GM19468 (cell line): Measurements from ENCODE around the gene SVOPL.
A peak's percentile ranks its signal among the peaks of the same experiment; 100 is the strongest.
"Not testable (repeated sequence)": the region's sequence is repeated elsewhere in the genome, so short reads cannot be mapped to it uniquely, and the experiment has no call there.

ENCODE experiments used
- ATAC-seq: cut with Tn5 transposase; IDR thresholded peaks from one replicate; pipeline ENCODE4 v1.9.1; 2021; ENCODE audit warnings: mild to moderate bottlenecking, moderate library complexity, moderate number of reproducible peaks; ENCODE audit not compliant: unreplicated experiment; ENCODE audit errors: extremely low read depth

Gene SVOPL

DNA sequence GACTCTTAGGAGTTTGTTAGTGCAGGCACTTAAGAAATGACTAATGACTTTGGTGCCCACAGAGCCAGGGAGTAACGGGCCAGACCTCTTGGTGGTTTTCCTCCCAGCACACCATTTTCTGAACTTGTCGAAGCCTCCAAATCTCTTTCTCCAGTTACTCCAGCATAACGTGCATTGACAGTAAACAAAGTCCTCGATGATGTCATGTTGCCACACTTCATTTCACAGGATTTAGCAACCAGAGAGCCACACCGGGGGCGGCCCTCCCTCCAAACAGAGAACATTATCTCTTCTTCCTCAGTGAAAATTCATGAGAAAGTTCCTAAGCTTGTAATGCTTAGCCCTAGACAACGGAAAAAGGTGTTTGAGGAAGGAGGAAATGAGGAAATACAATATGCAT, 4.0 kb upstream of the SVOPL start:
- no peak for ATAC-seq

GRCh38 chr7:138701537-138701923, 368 bp upstream of the SVOPL start:
- ATAC-seq = no peak

DNA sequence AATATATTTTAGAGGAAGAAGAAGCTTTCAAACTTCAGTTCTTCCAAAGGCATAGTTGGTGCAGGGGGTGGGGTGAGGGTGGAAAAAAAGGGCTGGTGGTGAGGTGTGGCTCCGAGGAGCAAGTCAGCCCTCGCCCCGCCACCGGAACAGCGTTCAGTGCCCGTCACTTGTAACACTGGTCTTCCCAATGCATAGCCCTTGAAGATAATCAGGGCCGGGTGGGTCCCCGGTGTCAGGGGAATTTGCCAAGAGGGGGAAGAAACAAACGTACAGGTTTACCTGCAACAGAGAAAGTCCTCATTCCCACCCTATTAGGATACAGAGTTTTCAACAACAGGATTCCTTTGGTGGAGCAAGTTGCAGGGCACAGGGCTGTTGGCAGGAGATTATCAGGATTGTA, 1.5 kb downstream of the SVOPL start:
- no peak for ATAC-seq

- ATAC-seq = no peak
Observed at GRCh38 chr7:138698281-138698680, 2.9 kb downstream of the SVOPL start.

DNA sequence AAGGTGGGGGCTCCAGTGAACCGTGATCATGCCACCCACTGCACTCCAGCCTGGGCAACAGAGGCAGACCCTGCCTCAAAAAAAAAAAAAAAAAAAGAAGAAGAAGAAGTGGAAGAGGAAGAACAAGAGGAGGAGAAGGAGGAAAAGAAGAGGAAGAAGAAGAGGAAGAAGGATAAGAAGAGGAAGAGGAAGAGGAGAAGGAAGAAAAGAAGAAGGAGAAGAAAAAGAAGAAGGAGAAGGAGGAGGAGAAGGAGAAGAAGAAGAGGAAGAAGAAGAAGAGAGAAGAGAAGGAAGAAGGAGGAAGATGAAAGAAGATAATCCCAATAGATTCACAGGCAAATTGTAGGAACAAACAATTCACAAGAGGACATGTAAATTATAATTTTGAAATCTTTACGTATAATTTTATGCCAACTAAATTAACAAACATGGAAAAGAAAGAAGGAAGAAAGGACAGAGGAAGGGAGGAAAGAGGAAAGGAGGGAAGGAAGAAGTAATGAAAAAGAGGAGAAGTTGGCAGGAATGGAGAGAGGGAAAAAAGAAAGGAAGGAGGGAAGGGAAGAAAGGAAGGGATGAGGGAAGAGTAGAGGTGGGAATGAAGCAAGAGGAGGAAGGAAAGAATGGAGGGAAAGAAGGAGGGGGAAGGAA, 3.5 kb downstream of the SVOPL start:
- ATAC-seq = no peak

GRCh38 chr7:138695776-138696175, 5.4 kb downstream of the SVOPL start:
- ATAC-seq = not testable (repeated sequence)

GRCh38 chr7:138695106-138695505, 6.1 kb downstream of the SVOPL start:
- ATAC-seq = no peak

GRCh38 chr7:138691178-138691577, 10.0 kb downstream of the SVOPL start:
- ATAC-seq = no peak

- no peak for ATAC-seq
Observed at GRCh38 chr7:138690495-138690894, 10.7 kb downstream of the SVOPL start.

DNA sequence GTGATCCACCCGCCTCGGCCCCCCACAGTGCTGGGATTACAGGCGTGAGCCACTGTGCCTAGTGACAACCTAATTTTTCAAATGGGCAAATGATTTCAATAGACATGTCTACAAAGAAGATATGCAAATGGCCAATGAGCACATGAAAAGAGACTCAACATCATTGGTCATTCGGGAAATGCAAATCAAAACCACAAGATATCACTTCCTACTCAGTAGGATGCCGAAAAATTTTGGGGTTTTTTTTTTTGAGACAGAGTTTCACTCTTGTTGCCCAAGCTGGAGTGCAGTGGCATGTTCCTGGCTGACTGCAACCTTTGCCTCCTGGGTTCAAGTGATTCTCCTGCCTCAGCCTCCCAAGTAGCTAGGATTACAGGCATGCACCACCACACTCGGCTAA, 13.1 kb downstream of the SVOPL start:
- ATAC-seq = peak; percentile 32

DNA sequence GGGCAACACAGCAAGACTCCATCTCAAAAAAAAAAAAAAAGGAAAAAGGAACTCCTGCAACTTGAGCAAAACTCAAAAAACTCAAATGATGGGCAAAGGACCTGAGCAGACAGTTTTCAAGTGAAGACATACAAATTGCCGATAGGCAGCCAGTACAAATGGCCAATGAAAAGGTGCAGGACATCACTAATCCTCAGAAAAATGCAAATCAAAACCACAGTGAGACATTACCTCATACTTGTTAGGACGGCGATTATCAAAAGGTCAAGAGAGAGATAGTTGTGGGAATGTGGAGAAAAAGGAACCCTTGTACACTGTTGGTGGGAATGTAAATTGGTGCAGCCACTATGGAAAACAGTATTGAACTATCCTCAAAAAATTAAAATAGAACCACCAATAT, 16.8 kb downstream of the SVOPL start:
- ATAC-seq = no peak

DNA sequence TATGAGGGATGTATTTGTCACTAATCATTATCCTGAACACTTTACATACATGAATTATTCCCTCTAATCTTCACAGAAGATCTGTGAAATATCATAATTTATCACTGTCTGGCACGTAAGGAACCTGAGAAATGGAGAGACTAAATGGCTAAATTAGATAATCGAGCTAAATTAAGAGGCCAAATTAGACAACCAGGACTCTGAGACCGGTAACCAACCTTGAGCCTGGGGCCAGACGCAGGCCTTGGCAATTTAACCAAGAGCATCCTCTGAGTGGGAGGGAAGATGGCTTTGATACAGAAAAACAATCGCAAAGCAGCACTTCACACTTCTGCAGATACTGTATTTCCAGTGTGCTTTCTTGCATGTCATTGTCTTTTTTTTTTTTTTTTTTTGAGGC, 21.4 kb downstream of the SVOPL start:
- no peak for ATAC-seq

- ATAC-seq = no peak
Observed at GRCh38 chr7:138670594-138670993, 30.6 kb downstream of the SVOPL start.

- ATAC-seq = no peak
Observed at GRCh38 chr7:138669364-138669763, 31.8 kb downstream of the SVOPL start.

GRCh38 chr7:138668946-138669345, 32.2 kb downstream of the SVOPL start:
- no peak for ATAC-seq

DNA sequence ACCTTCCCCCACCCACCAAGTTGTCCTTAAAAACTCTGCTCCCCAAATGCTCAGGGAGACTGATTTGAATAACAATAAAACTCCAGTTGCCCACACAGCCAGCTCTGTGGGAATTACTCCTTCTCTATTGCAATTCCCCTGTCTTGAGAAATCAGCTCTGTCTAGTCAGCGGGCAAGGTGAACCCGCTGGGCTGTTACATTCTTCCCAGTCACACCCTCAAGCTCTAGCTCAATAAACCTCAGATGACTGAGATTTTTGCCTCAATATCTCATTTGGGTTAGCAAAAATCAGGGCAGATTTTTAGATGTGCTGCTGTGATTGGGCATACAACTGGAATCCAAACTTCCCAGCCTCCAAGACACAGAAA, 32.9 kb downstream of the SVOPL start:
- no peak for ATAC-seq

GRCh38 chr7:138667535-138668228, 33.5 kb downstream of the SVOPL start:
- no peak for ATAC-seq

DNA sequence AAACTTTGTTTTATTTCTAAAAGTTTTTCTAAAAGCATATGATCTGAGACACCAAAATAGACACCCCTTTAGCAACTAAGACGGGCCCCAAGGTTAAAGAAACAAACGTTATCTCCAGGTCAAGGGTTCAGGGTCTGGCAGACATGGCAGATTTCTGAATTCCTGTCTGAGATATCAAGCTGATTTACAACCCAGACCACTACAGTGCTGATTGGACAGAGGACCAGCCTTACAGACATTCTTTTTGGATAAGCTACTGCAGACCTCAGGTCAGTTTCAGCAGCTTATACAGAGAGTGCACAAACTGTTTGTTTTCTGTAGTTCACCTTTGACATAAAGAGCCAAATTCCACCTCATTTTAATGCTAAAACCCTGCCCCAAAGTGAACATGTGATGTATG, 34.8 kb downstream of the SVOPL start:
- no peak for ATAC-seq

GRCh38 chr7:138665669-138666140, 35.5 kb downstream of the SVOPL start:
- ATAC-seq = no peak

DNA sequence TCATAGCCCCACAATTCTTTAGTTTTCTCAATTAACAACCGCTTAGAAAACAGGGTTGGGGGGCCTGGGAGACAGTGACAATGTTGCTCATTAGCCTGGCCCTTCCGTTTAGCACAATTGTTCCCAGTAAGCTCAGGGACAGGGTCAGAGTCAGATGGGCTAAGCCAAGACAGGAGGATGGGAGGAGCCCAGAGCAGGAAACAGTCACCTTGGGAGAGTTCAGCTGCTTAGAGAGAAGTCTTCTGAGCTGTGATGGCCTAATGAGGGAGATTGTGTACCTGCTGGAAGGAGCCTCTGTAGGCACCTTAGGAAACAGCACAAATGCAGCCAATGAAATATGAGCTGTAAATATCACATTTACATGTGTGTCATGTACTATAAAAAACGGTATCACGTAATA, 35.9 kb downstream of the SVOPL start:
- ATAC-seq = no peak

- no peak for ATAC-seq
Observed at GRCh38 chr7:138663725-138664710, 37.1 kb downstream of the SVOPL start.
